Astrocyte of the cerebellum (primary cell): ENCODE data around the gene ABCG4.

Source experiments
- DNase-seq: peaks from one replicate; pipeline ENCODE4 v3.0.0-alpha.2; 2011; ENCODE audit warnings: low read depth
- H3K4me3 ChIP-seq: 2 replicates; pipeline ENCODE4 v1.5.1; 2011; ENCODE audit warnings: mild to moderate bottlenecking, low read depth, low read length, moderate library complexity
- in situ Hi-C: cut with HindIII; loops from 2 replicates; pipeline ENCODE4 v1.10.0; 2017; ENCODE audit warnings: low sequenced_read_pairs
- TF ChIP-seq, protein P1 (sequence below): IDR thresholded peaks from 2 replicates; pipeline ENCODE4 v1.5.1; 2012; ENCODE audit warnings: low read length, low read depth, moderate library complexity, mild to moderate bottlenecking; ENCODE audit errors: missing control alignments

ABCG4 gene

DNA sequence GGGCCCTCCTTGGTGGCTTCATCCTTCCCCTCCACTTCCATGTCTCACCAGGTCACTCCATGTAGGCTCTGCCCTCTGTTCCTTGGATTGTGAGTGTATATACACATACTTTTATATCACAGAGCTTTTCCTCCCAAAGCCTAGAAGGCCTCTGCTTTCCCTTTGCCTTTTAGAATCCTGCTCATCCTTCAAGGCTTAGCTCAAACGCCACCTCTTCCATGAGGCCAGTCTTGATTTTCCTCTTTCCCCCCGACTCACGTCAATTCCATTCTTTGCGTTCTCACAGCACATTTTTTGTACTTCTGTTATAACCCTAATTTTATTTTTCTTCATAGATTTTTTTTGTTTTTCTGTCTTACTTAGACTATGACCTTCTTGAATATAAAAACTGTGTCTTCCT, 3.8 kb downstream of the ABCG4 start:
- no peak overlapping the region for H3K4me3 ChIP-seq
- TF ChIP-seq, protein P1, sequence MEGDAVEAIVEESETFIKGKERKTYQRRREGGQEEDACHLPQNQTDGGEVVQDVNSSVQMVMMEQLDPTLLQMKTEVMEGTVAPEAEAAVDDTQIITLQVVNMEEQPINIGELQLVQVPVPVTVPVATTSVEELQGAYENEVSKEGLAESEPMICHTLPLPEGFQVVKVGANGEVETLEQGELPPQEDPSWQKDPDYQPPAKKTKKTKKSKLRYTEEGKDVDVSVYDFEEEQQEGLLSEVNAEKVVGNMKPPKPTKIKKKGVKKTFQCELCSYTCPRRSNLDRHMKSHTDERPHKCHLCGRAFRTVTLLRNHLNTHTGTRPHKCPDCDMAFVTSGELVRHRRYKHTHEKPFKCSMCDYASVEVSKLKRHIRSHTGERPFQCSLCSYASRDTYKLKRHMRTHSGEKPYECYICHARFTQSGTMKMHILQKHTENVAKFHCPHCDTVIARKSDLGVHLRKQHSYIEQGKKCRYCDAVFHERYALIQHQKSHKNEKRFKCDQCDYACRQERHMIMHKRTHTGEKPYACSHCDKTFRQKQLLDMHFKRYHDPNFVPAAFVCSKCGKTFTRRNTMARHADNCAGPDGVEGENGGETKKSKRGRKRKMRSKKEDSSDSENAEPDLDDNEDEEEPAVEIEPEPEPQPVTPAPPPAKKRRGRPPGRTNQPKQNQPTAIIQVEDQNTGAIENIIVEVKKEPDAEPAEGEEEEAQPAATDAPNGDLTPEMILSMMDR = no peak
- no peak for DNase-seq
- in situ Hi-C loops = no loop called here

DNA sequence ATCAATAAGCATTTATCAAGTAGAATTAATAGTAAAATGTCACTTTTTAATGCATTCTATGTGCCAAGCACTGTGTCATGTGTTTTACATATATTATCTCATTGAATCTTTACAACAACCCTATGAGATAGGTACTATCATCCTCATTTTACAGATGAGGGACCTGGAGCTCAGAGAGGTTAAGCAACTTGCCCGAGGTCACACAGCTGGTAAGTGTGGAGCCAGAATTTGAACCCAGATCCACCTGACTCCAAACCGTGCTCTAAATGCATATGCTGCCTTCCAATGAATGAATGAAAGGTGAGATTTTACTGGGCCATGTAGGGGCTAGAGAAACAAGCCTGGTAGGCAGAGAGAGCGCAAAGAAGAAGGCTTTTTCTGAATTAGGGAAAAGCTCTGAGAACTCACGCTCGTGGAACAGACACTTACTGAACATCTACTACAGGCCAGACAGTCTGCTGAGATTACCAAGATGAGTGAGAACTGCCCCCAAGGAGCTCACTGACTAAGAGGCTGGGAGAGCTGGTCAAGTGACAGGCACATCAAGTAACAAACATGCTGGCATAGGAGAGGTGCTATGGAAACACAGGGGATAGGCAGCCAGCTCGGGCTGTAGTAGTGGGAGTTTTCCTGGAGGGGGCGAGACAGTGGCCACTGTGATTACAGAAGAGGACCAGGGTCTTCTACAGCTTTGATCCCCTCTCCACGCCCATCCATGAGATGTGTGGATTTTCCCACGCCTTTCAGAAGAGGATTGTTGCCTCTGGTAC, 4.4 kb downstream of the ABCG4 start:
- no peak for DNase-seq
- TF ChIP-seq, protein P1 = no peak
- in situ Hi-C loops = no loop called here
- H3K4me3 ChIP-seq = no peak overlapping the region

DNA sequence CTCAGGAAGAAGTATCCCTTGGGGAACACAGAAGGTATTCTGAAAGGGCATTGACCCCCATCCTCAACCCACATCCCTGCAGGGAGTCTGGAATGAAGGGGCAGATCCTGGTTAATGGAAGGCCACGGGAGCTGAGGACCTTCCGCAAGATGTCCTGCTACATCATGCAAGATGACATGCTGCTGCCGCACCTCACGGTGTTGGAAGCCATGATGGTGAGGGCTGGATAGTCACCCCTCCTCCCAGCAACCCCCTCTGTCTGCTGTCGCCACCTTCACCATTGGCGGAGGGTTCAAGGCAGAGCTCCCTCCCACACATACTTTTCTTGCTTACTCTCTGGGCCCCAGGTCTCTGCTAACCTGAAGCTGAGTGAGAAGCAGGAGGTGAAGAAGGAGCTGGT, 5.3 kb downstream of the ABCG4 start:
- TF ChIP-seq, protein P1 = no peak
- H3K4me3 ChIP-seq = no peak overlapping the region
- DNase-seq = no peak
- in situ Hi-C loops = no loop called here

DNA sequence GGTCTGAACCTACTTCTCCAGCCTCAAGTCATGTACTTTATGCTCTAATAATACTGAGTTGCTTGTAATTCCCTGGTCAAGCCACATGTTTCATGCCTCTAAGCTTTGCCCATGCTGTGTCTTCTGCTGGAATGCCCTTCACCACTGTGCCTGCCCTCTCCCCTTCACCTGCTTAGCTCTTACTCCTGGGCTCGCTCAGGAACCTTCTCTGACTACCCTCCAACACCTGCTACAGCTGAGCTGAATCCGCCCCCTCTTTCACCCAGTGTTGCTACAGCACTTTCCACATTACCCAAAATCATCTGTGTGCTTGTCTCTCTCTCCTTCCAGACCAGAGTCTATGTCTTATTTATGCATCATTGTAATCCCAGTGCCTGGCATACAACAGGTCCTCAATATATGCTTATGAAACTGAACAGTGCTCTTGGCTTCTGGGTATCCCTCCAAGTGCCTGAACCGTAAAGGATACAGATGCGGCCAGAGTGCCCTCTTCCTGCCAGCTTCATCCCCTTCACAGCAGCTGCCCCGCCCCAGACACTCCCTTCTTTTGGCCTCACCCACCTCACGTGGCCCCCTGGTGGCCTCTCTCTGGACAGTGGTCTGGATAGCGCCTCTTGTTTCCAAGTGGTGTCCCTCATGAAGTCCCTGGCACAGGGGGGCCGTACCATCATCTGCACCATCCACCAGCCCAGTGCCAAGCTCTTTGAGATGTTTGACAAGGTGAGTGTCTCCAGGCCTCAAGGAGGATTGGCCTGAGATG, 7.1 kb downstream of the ABCG4 start:
- H3K4me3 ChIP-seq = no peak overlapping the region
- in situ Hi-C loops = no loop called here
- DNase-seq = no peak
- TF ChIP-seq, protein P1 = no peak

DNA sequence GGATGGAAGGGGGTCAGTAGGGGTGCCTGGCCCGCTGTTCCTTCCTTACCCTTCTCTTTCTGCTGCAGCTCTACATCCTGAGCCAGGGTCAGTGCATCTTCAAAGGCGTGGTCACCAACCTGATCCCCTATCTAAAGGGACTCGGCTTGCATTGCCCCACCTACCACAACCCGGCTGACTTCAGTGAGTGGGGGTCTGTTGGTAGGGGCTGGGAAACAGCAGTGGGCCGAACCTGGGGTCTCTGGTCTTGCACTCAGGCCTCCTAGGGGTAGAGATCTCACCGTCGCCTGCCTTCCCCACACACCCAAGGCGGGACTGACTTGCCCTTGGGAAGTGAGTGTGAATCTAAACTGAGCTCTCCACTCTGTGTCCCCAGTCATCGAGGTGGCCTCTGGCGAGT, 7.6 kb downstream of the ABCG4 start:
- TF ChIP-seq, protein P1 = no peak
- in situ Hi-C loops = no loop called here

DNA sequence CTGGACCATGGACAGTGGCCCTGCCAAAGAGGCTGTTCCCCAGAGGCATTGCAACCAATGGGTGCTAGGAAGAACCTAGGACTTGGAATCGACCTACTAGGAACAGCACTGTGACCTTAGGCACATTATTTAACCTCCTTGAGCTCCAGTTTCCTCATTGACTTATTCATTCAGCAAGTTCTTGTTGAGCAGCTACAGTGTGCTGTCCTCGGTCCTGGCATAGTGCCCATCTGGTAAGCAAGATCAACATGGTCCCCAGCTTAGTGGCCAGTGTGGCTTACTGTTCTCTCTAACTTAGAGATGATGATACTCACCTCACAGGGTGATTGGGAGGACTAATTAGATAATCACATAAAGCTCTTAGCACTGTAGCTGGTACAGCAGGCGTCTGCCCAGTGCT, 8.2 kb downstream of the ABCG4 start:
- no peak overlapping the region for H3K4me3 ChIP-seq
- no peak for DNase-seq
- TF ChIP-seq, protein P1 = no peak
- in situ Hi-C loops = no loop called here

More for the DNA sequence above, 7.6 kb downstream of the ABCG4 start:
- no peak overlapping the region for H3K4me3 ChIP-seq
- DNase-seq = no peak
